C1 segment of cervical spinal cord (tissue), 14 donors: ENCODE measurements around the gene OSR1.

ENCODE experiments used
- DNase-seq, 14 donors: peaks; one replicate each; lab custom pipeline; 2025; lab: John Stamatoyannopoulos, UW

OSR1 gene

GRCh38 chr2:19359021-19359357, 566 bp upstream of the OSR1 start:
- no peak for DNase-seq

DNA sequence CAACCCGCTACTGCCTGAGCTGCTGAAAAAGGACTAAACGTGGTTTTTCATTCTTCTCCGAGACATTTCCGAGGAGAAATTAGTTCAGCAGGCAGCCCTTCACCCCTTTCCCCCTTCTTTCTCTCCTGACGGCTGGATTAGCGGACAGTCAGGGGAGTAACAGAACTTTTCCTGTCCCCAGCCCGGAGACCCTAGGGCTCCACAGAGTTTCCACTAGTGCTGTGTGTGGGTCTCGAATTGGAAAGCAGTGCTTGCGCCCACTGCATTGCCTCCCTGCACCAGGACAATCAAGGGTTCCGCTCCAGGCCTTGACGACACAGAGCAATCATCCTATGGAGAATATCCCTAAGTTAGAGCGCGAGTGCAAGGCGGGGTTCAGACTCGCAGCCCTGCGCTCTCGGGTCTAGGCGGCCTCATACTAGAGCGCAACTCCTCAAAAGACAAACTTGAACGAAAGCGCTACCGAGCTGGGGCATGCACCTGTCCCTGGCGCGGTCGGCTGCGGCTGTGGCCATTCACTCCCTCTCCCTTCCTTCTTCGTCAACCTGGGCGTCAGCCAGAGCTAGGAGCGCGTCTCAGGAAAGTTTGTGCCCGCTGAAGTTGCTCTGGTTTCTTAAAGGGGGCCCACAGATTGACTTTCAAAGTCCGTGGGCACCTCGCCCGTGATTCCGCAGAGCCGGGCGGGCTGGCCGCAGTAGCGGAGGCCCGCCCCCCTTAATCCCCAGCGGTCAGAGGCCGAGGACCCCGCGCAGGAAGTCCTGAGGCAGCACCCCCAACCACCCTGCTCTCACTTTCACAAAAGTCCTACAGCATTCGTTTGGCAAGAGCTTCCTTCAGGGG, 801 bp downstream of the OSR1 start:
- no peak for DNase-seq

GRCh38 chr2:19356545-19357401, 1.6 kb downstream of the OSR1 start:
- DNase-seq, result no peak

DNA sequence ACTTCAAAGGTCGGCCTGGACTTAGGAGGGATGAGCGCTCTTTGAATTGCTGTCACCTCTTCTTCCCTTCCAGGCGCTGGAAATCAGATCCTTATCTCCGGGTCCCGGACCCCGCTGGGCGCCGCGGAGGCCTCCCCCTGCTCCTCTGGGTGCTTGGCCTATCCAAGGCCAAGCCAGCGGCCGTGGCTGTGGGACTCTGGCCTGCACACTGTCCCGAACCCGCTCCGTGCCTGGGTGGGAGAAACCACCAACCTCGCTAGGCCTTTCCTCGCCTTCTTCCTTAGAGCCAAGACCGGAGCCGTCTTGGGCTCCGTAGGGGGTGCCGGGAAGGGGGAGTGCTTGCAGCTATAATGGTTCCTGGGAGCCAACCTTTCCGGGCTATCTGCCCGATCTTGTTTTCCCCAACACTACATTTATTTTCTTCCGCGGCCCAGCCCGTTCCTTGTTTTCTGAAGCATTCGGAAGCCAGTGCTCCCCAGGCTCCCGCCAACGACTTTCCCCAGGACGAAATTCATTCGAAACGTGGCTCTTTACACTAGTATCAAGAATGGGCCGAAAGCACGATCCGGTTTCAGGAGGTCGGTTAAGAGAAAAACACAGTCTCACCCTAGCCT, 2.4 kb downstream of the OSR1 start:
- no peak for DNase-seq

GRCh38 chr2:19355416-19355821, 3.0 kb downstream of the OSR1 start:
- no peak for DNase-seq

DNA sequence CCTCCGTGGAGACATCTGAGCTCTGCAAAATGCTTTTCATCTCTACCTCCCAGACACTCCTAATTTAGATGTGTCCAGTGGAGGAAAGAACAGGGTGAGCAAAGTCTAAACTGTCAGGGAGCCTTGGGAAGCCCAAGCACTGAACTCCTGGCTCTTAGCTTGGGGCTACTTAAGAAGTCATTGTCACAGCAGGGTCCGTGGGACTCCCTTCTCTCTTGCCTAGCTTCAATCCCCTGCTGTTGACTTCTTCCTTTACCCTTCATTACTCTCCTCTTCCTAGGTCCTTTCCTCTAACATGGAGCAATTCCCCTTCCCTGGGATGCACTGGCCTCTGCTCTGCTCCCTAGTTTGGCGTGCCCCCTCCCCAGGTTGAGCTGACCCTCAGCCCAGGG, 3.4 kb downstream of the OSR1 start:
- DNase-seq, result no peak

DNA sequence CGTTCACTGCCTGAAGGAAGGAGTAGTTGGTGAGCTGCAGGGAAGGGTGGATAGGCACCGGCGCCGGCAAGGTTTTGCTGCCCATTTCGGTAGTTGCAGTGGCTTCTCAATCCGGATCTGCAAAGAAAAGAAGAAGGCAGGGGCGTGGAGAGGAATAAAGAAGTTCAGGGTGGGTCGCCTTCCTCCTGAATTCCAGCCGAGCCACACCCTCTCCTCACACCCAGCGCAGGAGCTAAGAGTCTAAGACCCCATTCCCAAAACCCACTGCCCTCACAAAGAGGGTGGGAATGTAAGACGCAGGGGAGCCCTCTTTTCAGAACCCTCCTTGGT, 4.7 kb downstream of the OSR1 start:
- no peak for DNase-seq

- no peak for DNase-seq
These were observed 5.3 kb downstream of the OSR1 start for GRCh38 chr2:19352946-19353720.

DNA sequence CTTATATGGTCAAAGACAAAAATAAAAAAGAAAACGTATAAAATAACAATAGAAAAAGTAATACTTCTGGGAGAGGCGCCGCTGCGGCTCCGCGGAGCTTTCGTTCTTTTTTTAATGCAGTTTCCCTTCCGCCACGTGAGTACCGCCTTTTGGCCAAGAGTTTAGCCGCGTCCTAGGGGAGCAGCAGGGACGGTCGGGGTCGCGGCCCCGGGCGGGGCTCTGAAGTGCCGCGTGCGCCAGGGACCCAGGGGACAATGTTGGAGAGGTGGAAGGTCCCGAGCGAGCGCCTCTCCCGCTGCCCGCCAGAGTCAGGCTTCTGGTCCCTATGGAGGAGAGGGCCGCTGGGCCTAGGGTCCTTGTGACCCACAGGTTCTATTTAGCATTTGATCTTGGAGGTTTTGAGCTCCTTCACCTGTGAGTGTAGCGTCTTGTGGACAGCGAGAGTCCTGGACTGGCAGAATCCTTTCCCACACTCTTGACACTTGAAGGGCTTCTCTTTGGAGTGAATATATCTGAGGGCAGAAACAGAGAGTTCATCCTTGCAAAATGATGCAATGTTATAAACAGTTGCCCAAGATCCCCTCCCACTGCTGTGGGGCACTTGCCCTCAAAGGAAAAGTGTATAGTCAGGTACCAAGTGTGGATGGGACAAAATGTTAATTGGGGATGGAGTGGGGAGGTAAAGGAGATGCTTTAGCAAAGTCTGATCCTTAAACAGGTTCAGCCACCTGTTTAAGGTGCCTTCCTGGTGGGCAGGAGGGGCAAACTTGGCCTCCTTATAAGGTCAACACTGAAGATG, 6.3 kb downstream of the OSR1 start:
- no peak for DNase-seq

GRCh38 chr2:19351499-19351898, 6.9 kb downstream of the OSR1 start:
- no peak for DNase-seq

DNA sequence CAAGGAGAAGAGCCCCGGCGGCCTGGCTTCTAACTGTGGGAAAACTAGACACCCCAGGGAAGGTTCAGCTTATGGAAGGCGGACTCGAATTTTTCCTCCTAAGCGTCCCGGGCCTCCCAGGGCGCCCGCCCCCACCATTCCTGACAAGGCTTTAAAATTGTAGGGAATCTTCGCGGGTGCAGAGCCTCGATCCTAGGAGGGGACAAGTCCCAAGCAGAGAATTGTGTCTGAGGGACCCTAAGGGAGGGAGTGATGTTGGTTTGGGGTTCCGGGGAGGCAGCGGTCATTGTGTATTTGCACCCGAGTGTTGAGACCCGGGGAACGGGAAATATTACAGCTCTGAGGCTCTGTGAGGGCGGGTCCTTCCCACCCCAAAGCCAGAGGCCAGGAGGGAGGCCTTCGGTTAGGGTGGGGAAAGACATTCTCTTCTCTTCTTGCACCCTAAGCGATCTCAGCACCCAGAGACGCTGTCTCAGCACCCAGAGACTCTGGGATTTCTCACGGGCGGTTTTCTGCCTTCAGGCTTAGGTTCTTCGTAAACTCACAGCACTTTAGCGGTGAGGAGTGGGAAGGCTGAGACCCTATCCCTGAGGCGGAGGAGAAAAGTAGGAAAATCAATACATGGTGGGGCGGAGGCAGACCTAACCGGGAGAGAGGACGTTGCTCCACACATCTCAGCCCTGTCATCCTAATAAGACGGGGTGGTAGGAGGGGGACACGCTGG, 7.6 kb downstream of the OSR1 start:
- DNase-seq, result no peak

- peak in 12 of 14 donors; percentile 32 to 88 (median 73) for DNase-seq
These were observed 8.3 kb downstream of the OSR1 start for GRCh38 chr2:19349911-19350677.

GRCh38 chr2:19348692-19349091, 9.7 kb downstream of the OSR1 start:
- DNase-seq, result no peak

DNA sequence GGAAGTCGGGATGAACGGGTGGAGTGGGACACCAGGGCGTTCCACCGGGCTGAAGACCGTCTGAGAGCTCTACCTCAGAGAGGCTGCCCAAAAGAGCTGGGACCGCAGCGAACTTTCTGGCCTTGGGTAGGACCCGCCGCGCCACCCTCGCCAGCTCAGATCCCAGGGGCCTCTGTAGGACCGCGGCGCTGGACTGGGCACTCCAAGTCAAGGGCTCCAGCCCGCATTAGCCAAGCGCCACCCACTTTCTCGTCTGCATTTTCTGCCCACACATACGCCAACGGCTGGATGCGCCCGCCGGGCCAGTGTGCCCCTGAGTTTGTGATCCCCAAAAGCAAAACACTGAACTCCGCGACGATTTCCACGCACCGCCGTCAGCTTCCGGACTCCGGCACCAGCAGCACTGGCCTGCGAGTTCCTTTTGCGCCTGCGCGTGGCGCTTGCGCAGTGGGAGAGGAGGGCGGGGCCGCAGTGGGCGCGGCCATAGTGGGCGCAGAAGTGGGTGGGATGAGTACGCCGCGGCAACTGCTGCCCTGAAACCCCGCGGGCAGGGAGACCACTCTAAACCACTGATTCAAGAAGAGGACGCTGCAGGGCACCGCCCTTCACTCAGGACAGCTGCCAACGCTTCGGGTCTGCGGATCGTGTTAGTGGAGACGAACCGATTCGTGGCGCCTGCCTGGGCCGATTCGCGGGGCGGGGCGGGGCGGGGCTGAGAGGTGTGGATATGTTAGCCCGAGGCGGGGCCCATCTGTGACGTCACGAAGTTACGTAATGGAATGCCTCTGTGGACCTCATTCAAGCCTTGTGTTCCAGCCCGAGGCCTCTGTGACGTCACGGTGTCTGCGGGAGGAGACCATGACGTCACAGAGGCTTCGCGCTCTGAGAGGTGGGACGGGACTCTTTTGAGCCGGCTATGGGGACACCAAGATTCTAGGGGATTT, 10.5 kb downstream of the OSR1 start:
- DNase-seq, result peak; percentile 81 to 96 (median 94)

GRCh38 chr2:19346983-19347618, 11.3 kb downstream of the OSR1 start:
- DNase-seq, result no peak

DNA sequence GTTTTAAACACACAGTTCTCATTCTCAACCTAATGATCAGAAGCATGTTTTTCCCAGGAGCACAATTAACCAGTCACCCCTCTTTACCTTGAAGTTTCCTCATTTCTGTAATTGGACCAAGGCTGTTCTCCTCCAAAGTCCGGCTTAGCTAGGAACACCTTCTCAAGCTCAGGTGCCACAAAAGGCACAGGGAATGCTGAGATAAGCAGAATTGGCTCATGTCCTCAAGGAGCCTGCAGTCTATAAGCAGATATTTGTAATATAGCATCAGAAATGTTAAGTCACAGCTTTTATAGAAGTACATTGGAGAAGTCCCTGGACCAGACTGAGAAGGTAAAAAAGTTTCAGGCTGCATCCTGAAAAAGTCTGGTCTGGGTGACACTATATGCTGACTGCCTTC, 20.7 kb downstream of the OSR1 start:
- no peak for DNase-seq

GRCh38 chr2:19337202-19337601, 21.2 kb downstream of the OSR1 start:
- no peak for DNase-seq

DNA sequence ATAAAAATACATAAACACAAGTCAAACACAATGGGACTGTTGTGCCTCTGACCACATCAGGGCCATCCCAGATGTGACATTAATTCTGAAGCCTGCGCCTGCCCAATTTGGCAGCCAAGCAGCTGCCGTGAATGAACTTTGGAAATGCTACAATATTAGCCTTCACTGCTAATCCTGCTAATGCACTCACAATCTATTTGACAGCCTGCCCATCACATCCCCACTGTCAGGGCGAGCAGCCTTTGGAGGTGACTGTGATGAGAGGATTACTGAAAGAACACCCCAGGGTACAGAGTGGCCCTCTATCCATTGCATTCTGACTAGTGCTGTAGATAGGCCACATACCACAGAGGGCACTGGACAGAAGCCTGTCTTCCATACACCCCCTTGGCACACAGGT, 21.6 kb downstream of the OSR1 start:
- DNase-seq, result peak in 2 of 14 donors; percentile 20 to 33
